ENCODE data around the gene PHIP.

Gene PHIP

DNA sequence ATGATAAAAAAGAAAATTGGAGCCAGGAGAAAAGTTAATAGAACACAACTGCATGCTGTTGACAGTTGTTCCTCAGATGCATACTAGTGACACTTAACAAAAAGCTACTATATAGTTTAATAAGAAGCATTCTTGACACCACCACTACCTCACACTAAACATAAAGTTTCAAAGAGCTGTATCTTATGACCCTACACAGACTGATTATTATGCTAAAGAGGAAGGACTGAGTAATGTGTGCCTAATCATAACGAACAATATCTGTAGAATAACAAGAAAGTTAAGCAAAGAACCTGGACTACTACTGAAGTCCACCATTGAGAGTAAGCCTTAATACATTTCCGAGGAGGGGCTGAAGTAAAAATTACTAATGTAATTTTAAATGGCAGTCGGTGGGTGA lies 110.9 kb downstream of the PHIP start:
- TF ChIP-seq, protein P1, sequence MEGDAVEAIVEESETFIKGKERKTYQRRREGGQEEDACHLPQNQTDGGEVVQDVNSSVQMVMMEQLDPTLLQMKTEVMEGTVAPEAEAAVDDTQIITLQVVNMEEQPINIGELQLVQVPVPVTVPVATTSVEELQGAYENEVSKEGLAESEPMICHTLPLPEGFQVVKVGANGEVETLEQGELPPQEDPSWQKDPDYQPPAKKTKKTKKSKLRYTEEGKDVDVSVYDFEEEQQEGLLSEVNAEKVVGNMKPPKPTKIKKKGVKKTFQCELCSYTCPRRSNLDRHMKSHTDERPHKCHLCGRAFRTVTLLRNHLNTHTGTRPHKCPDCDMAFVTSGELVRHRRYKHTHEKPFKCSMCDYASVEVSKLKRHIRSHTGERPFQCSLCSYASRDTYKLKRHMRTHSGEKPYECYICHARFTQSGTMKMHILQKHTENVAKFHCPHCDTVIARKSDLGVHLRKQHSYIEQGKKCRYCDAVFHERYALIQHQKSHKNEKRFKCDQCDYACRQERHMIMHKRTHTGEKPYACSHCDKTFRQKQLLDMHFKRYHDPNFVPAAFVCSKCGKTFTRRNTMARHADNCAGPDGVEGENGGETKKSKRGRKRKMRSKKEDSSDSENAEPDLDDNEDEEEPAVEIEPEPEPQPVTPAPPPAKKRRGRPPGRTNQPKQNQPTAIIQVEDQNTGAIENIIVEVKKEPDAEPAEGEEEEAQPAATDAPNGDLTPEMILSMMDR (conservative IDR thresholded peaks at IDR 0.05; ENCODE audit: low read length) = no peak
- no peak overlapping the region for H3K4me3 ChIP-seq (ENCODE audit: low read length)
- no peak for DNase-seq (ENCODE audit: low read depth)

DNA sequence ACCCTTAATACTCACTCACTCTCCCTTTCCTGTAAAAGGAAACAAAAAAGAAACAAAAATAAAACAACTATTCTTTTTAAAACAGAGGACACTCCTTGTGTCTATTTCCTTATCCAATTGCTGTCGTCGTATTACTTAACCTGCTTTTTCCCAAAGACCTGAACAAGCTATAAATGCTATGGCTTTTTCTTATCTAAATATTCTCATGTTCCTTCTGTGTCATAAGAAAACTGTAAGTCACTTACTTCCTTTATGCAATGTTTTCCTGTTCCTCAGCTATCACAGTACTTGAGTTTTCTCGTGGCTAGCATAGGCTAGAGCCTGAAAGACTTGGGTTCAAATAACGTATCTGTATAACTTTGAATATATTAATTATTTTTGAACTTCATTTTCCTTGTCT lies 111.5 kb downstream of the PHIP start:
- no peak overlapping the region for H3K4me3 ChIP-seq (ENCODE audit: low read length)

DNA sequence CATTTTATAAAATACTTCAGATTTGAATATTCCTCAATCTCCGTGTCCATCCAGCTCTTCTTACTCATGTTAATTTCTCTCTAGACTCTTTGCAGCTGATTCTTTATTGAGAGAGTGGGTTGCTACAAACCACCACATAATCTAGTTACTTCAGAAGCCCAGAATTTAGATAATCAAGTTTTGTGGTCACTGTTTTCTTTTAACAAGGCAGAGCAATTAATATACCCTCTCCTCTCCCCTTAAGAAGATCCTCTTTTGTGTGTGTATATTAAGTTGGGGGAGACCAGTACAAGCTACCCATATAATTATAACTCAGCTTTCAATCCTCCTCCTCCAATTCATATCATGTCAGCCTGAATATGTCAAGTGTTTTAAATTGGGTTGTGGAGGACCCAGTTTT lies 115.6 kb downstream of the PHIP start:
- TF ChIP-seq, protein P1 (conservative IDR thresholded peaks at IDR 0.05; ENCODE audit: low read length) = no peak
- H3K4me3 ChIP-seq (ENCODE audit: low read length) = no peak overlapping the region
- no peak for DNase-seq (ENCODE audit: low read depth)

More for the DNA sequence above, 111.5 kb downstream of the PHIP start:
- TF ChIP-seq, protein P1 (conservative IDR thresholded peaks at IDR 0.05; ENCODE audit: low read length) = no peak
- DNase-seq (ENCODE audit: low read depth) = no peak

DNA sequence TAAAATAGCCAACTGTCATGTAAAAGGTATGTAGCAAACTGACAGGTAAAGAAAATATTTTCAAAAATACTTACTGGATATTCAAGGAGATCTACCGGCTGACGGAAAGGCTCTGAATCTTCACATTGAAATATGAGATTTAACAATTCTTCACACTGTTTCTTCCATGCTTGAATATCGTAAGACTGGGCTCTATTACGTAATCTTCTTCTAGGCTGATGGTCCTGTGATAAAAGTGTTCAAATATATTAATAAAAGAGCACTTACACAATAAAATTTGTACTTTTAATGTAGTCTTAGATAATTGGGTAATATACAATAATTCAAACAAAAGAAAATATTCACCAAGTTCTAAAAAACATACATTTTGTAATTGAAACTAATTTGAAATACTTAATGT lies 123.3 kb downstream of the PHIP start:
- H3K4me3 ChIP-seq (ENCODE audit: low read length) = no peak overlapping the region
- TF ChIP-seq, protein P1 (conservative IDR thresholded peaks at IDR 0.05; ENCODE audit: low read length) = no peak
- DNase-seq (ENCODE audit: low read depth) = no peak

DNA sequence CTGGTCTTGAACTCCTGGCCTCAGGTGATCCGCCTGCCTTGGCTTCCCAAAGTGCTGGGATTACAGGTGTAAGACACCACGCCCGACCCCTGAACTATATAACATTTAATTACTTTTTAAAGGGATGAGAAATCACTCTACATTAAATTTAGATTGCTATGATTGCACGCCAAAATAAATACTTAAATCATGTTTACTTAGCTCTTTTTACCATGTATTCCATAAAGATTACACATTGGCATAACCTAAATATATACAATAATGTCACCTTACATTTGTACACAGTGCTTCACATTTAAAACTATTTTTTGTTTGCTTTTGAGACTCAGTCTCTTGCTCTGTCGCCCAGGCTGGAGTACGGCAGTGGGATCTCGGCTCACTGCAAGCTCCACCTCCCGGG lies 124.3 kb downstream of the PHIP start:
- H3K4me3 ChIP-seq (ENCODE audit: low read length) = no peak overlapping the region
- TF ChIP-seq, protein P1 (conservative IDR thresholded peaks at IDR 0.05; ENCODE audit: low read length) = no peak
- DNase-seq (ENCODE audit: low read depth) = no peak

DNA sequence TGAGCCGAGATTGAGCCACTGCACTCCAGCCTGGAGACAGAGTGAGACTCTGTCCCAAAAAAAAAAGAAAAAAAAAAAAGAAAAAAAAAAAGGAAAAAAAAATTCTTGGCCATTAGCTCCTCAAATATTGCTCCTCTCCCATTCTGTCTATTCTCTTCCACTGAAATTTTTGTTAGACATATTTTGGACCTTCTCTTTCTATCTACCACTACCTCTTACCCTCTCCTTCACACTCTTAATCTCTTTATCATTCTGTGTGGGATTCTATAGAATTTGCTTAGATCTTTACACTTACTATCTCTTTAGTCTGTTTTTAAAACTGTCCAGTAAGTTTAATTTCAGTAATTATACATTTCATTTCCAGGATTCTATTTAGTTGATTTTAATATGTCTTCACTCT lies 125.7 kb downstream of the PHIP start:
- H3K4me3 ChIP-seq (ENCODE audit: low read length) = no peak overlapping the region
- no peak for DNase-seq (ENCODE audit: low read depth)
- TF ChIP-seq, protein P1 (conservative IDR thresholded peaks at IDR 0.05; ENCODE audit: low read length) = no peak

DNA sequence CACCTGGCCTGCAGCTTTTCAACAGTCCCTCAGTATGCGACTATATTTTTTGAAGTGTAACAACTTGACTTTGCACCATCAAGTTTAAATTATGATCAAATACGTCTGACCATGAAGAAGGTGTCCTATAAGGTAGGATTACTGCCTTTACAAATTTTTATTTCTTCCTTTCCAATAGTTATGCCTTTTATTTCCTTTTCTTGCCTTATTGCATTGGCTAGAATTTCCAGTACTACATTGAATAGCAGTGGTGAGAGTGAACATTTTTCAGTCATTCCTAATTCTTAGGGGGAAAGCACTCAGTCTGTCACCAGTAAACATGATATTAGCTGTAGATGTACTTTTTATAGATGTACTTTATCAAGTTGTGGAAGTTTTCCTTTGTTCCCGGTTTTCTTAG lies 129.3 kb downstream of the PHIP start:
- TF ChIP-seq, protein P1 (conservative IDR thresholded peaks at IDR 0.05; ENCODE audit: low read length) = no peak
- no peak overlapping the region for H3K4me3 ChIP-seq (ENCODE audit: low read length)
- no peak for DNase-seq (ENCODE audit: low read depth)

All from AG10803 (cell line).